A549 (cell line): ENCODE results near the gene CNTN4. TPM values are rescaled to one million over a fixed set of nuclear protein-coding genes. Genes with fewer than 3 reads are reported as not detected.

Experiments used
- ATAC-seq, 2 experiments: fragments of 200-7000 bp in 1 of 2; fragments of >200 bp in 1 of 2; cut with Nextera tagmentation in 1 of 2; cut with Tn5 transposase in 1 of 2; 3 replicates each; pipeline versions ENCODE4 v1.8.0 to v1.9.1; 2018 to 2020; ENCODE audit warnings: mild to moderate bottlenecking in 1 of 2, moderate library complexity in 1 of 2
- CTCF ChIA-PET: fragments of 300-600 bp; sonication (Branson Sonifier 250); formaldehyde crosslinking; extraction: SDS; loops from one replicate; lab custom pipeline; 2021; ENCODE audit warnings: antibody characterized with exemption, inconsistent platforms; lab: Yijun Ruan, JAX
- POLR2A ChIA-PET: fragments of 350-600 bp; formaldehyde crosslinking; extraction: SDS; loops from one replicate; lab custom pipeline; 2021; ENCODE audit warnings: antibody characterized with exemption, inconsistent platforms; lab: Yijun Ruan, JAX
- DNase-seq, 2 experiments: peaks; one replicate each; pipeline versions ENCODE4 v3.0.0 to v3.0.0-alpha.2; 2011 to 2016; ENCODE audit warnings: low read depth in 1 of 2, low spot score in 1 of 2
- FAIRE-seq: peaks from 2 replicates; lab custom pipeline; 2011; peaks lifted over from hg19 to GRCh38; lab: Jason Lieb, UNC
- H3K27ac ChIP-seq, 2 experiments: fragments of >200 bp; sonication (Bioruptor Twin); formaldehyde crosslinking; 3 replicates each; pipeline ENCODE4 v1.5.1; 2016 to 2017
- H3K4me1 ChIP-seq: fragments of >200 bp; sonication (Bioruptor Twin); formaldehyde crosslinking; 3 replicates; pipeline ENCODE4 v1.6.1; 2016
- H3K4me2 ChIP-seq: fragments of >200 bp; sonication (Bioruptor Twin); formaldehyde crosslinking; 3 replicates; pipeline ENCODE4 v1.6.1; 2016
- H3K4me3 ChIP-seq: fragments of >200 bp; sonication (Bioruptor Twin); formaldehyde crosslinking; 3 replicates; pipeline ENCODE4 v1.5.1; 2016
- H3K9me3 ChIP-seq: fragments of >200 bp; sonication (Bioruptor Twin); formaldehyde crosslinking; 3 replicates; pipeline ENCODE4 v1.6.1; 2016
- BCL3 ChIP-seq: fragments of >200 bp; sonication (Bioruptor Twin); formaldehyde crosslinking; IDR thresholded peaks from 3 replicates; pipeline ENCODE4 v1.6.1; 2016
- BHLHE40 ChIP-seq: IDR thresholded peaks from 2 replicates; pipeline ENCODE4 v1.6.1; 2012; ENCODE audit warnings: low read depth, low read length, inconsistent platforms
- CBX2 ChIP-seq: fragments of 200-600 bp; sonication (generic); IDR thresholded peaks from 2 replicates; pipeline ENCODE4 v1.6.1; 2016; ENCODE audit warnings: low read depth, mild to moderate bottlenecking, borderline replicate concordance
- CEBPB ChIP-seq, 2 experiments: fragments of >200 bp in 1 of 2; sonication (Bioruptor Twin) in 1 of 2; formaldehyde crosslinking in 1 of 2; IDR thresholded peaks; 2 replicates each; pipeline ENCODE4 v1.6.1; 2012 to 2016
- CHD4 ChIP-seq: fragments of 200-600 bp; sonication (generic); IDR thresholded peaks from 2 replicates; pipeline ENCODE4 v1.6.1; 2016; ENCODE audit warnings: antibody characterized with exemption, mild to moderate bottlenecking, borderline replicate concordance
- CTCF ChIP-seq: fragments of >200 bp; sonication (Bioruptor Twin); formaldehyde crosslinking; IDR thresholded peaks from 3 replicates; pipeline ENCODE4 v1.5.1; 2016
- E2F6 ChIP-seq: IDR thresholded peaks from 2 replicates; pipeline ENCODE4 v1.6.1; 2012; ENCODE audit warnings: low read depth, borderline replicate concordance
- ELK1 ChIP-seq: fragments of 150-350 bp; IDR thresholded peaks from 2 replicates; pipeline ENCODE4 v1.6.1; 2014; ENCODE audit warnings: low read depth, mild to moderate bottlenecking, low read length
- ESRRA ChIP-seq: fragments of 150-350 bp; IDR thresholded peaks from 2 replicates; pipeline ENCODE4 v1.6.1; 2014; ENCODE audit warnings: mild to moderate bottlenecking, low read length, borderline replicate concordance
- HEYL ChIP-seq: fragments of 250-450 bp; sonication (Bioruptor Pico); IDR thresholded peaks from 2 replicates; pipeline ENCODE4 v1.8.0; 2021; ENCODE audit warnings: mild to moderate bottlenecking, moderate library complexity
- HOXA7 ChIP-seq: fragments of 250-450 bp; sonication (Bioruptor Pico); IDR thresholded peaks from 2 replicates; pipeline ENCODE4 v1.5.0; 2020; ENCODE audit warnings: mild to moderate bottlenecking, moderate library complexity
- HOXB5 ChIP-seq: fragments of 250-450 bp; sonication (Bioruptor Pico); IDR thresholded peaks from 2 replicates; pipeline ENCODE4 v1.5.0; 2020; ENCODE audit warnings: mild to moderate bottlenecking, moderate library complexity
- JUN ChIP-seq, 2 experiments: fragments of >200 bp; sonication (Bioruptor Twin); formaldehyde crosslinking; IDR thresholded peaks; 2 replicates in 1 of 2; 3 replicates in 1 of 2; pipeline ENCODE4 v1.6.1; 2016 to 2017
- KDM1A ChIP-seq: fragments of 200-600 bp; sonication (generic); IDR thresholded peaks from 2 replicates; pipeline ENCODE4 v1.6.1; 2016; ENCODE audit warnings: low read depth, mild to moderate bottlenecking
- KDM5A ChIP-seq: fragments of 200-600 bp; sonication (generic); IDR thresholded peaks from 2 replicates; pipeline ENCODE4 v1.6.1; 2016; ENCODE audit warnings: antibody characterized with exemption, mild to moderate bottlenecking
- MAFK ChIP-seq: fragments of 450-650 bp; IDR thresholded peaks from 2 replicates; pipeline ENCODE4 v1.6.1; 2014; ENCODE audit not compliant: partially characterized antibody
- MAZ ChIP-seq: fragments of 150-350 bp; IDR thresholded peaks from 2 replicates; pipeline ENCODE4 v1.6.1; 2014; ENCODE audit warnings: antibody characterized with exemption, low read depth, low read length, borderline replicate concordance
- POLR2A ChIP-seq: IDR thresholded peaks from 2 replicates; pipeline ENCODE4 v1.6.1; 2012; ENCODE audit warnings: mild to moderate bottlenecking, low read length
- POLR2AphosphoS2 ChIP-seq: conservative IDR thresholded peaks from 2 replicates; pipeline ENCODE4 v1.6.1; 2012; ENCODE audit warnings: low read length, improper control_type of control experiment, inconsistent platforms
- RAD21 ChIP-seq, 2 experiments: fragments of >200 bp in 1 of 2; sonication (Bioruptor Twin) in 1 of 2; formaldehyde crosslinking in 1 of 2; IDR thresholded peaks in 1 of 2; conservative IDR thresholded peaks in 1 of 2; 2 replicates in 1 of 2; 3 replicates in 1 of 2; pipeline ENCODE4 v1.6.1; 2012 to 2018; ENCODE audit warnings: inconsistent platforms in 1 of 2
- RCOR1 ChIP-seq: fragments of 150-350 bp; IDR thresholded peaks from 2 replicates; pipeline ENCODE4 v1.6.1; 2014; ENCODE audit warnings: antibody characterized with exemption, low read length, low read depth
- SMC3 ChIP-seq: fragments of >200 bp; sonication (Bioruptor Twin); formaldehyde crosslinking; IDR thresholded peaks from 3 replicates; pipeline ENCODE4 v1.6.1; 2018; ENCODE audit warnings: inconsistent platforms
- TFCP2L1 ChIP-seq: fragments of 250-450 bp; sonication (Bioruptor Pico); IDR thresholded peaks from 2 replicates; pipeline ENCODE4 v1.5.0; 2021; ENCODE audit warnings: mild to moderate bottlenecking
- TP53 ChIP-seq: fragments of 250-450 bp; sonication (Bioruptor Pico); IDR thresholded peaks from 2 replicates; pipeline ENCODE4 v1.5.0; 2021; ENCODE audit warnings: mild to moderate bottlenecking, moderate library complexity
- ZNF302 ChIP-seq: fragments of 250-450 bp; sonication (Bioruptor Pico); IDR thresholded peaks from 2 replicates; pipeline ENCODE4 v1.9.0; 2021; ENCODE audit warnings: inconsistent platforms, mild to moderate bottlenecking, moderate library complexity
- ZSCAN20 ChIP-seq: fragments of 250-450 bp; sonication (Bioruptor Pico); IDR thresholded peaks from 2 replicates; pipeline ENCODE4 v1.8.0; 2022; ENCODE audit warnings: mild to moderate bottlenecking, moderate library complexity
- WGBS: methylation state at CpG from one replicate; pipeline ENCODE4 v1.1.6; 2017; ENCODE audit errors: missing lambda C conversion rate; 5-methylcytosine and 5-hydroxymethylcytosine counted together
- polyA plus RNA-seq, 4 experiments: library from polyadenylated mRNA; depleted of rRNA in 3 of 4; stranded (reverse); fragments of >200 nt; fragmentation: RNase III in 1 of 4; extraction: RNeasy Plus Mini Kit Qiagen cat#74134 plus additional on column Dnase treatment in 1 of 4; gene quantifications; 2 replicates in 3 of 4; 3 replicates in 1 of 4; pipeline ENCODE4 v1.2.3, GENCODE V29; 2011 to 2017

The CNTN4 gene
- polyA plus RNA-seq, 2 of the 4 experiments (the other 2 are of a cell fraction): 0.03 TPM; not detected in 1

- Histone ChIP-seq H3K27ac (no peak overlapping the region), H3K4me3 (no peak overlapping the region), H3K9me3 (no peaks in the 10 kb centered on the region), H3K4me1 (no peaks in the 10 kb centered on the region), H3K4me2 (no peak overlapping the region)
- TF ChIP-seq TP53 (CRISPR knock-in tag): no peak
- no peak for TF ChIP-seq HOXA7 (CRISPR knock-in tag)
- TF ChIP-seq CHD4: no peak
- no peak for TF ChIP-seq HEYL (CRISPR knock-in tag)
- no peak for TF ChIP-seq CTCF
- no peak for TF ChIP-seq POLR2AphosphoS2
- TF ChIP-seq SMC3: no peak
- TF ChIP-seq BCL3: no peak
- TF ChIP-seq JUN (IDR thresholded peaks at IDR 0.05): no peak
- no peak for TF ChIP-seq ZSCAN20
- no peak for TF ChIP-seq KDM5A
- no peak for TF ChIP-seq KDM1A
- TF ChIP-seq ESRRA: no peak
- TF ChIP-seq HOXB5: no peak
- no peak for TF ChIP-seq MAFK
- TF ChIP-seq MAZ: no peak
- no peak for TF ChIP-seq RCOR1
- TF ChIP-seq BHLHE40: no peak
- no peak for TF ChIP-seq CBX2
- no peak for TF ChIP-seq E2F6
- ChIA-PET CTCF (no interaction called here), POLR2A (no interaction called here)
- DNase-seq (no peak), FAIRE-seq (no peak), ATAC-seq (no peak)
- 34% methylated on average over 3 of the region's 3 CpGs for WGBS
Measured at GRCh38 chr3:2896308-2896939, 797.8 kb downstream of the CNTN4 start.

- 1% methylated on average over 4 of the region's 4 CpGs for WGBS
- Histone ChIP-seq H3K4me2 (no peak overlapping the region), H3K9me3 (no peaks in the 10 kb centered on the region), H3K4me1 (no peaks in the 10 kb centered on the region), H3K4me3 (no peak overlapping the region), H3K27ac (no peak overlapping the region)
- ChIA-PET CTCF (no interaction called here), POLR2A (no interaction called here)
- TF ChIP-seq RAD21 (conservative IDR thresholded peaks at IDR 0.05 in 1 of 2, IDR thresholded peaks at IDR 0.05 in 1 of 2): no peak
- no peak for TF ChIP-seq BCL3
- TF ChIP-seq TFCP2L1: no peak
- no peak for TF ChIP-seq ELK1
- no peak for TF ChIP-seq POLR2A
- TF ChIP-seq CEBPB (IDR thresholded peaks at IDR 0.05): no peak
- no peak for TF ChIP-seq ZNF302 (CRISPR knock-in tag)
- ATAC-seq: no peak
- FAIRE-seq: no peak
- DNase-seq: no peak
Measured at GRCh38 chr3:2897821-2898220, 799.2 kb downstream of the CNTN4 start.
